RWPE1 (cell line): Measurements from ENCODE around the gene ZNF669.

ENCODE experiments used
- CTCF ChIA-PET: fragments of 350-600 bp; sonication (Branson Sonifier 250); formaldehyde crosslinking; extraction: SDS; loops from one replicate; lab custom pipeline; 2021; lab: Yijun Ruan, JAX
- POLR2A ChIA-PET: fragments of 400-600 bp; formaldehyde crosslinking; extraction: SDS; loops from one replicate; lab custom pipeline; 2020; ENCODE audit warnings: antibody characterized with exemption; ENCODE audit not compliant: low non-redundant PET; lab: Yijun Ruan, JAX
- DNase-seq: peaks from one replicate; pipeline ENCODE4 v3.0.0; 2012; ENCODE audit warnings: low spot score
- H3K27ac ChIP-seq: fragments of 450-650 bp; 2 replicates; pipeline ENCODE4 v1.5.1; 2017
- CTCF ChIP-seq: fragments of 450-650 bp; conservative IDR thresholded peaks from 2 replicates; pipeline ENCODE4 v1.5.1; 2017; ENCODE audit warnings: low read depth, mild to moderate bottlenecking

ZNF669 gene

GRCh38 chr1:247070645-247071044, 33.5 kb downstream of the ZNF669 start:
- DNase-seq = no peak
- ChIA-PET POLR2A (no interaction called here), CTCF (no interaction called here)
- no peak overlapping the region for H3K27ac ChIP-seq
- TF ChIP-seq CTCF = no peak

GRCh38 chr1:247064304-247064703, 39.9 kb downstream of the ZNF669 start:
- ChIA-PET POLR2A (no interaction called here), CTCF (interaction anchor here (0.9 kb wide), 1 partner anchor 12 kb away, joined by 5 read pairs; no protein-coding TSS in a partner anchor)
- H3K27ac ChIP-seq = no peak overlapping the region
- DNase-seq = no peak
- TF ChIP-seq CTCF = no peak

- TF ChIP-seq CTCF = no peak
- POLR2A ChIA-PET = no interaction called here
- DNase-seq = no peak
- no peak overlapping the region for H3K27ac ChIP-seq
- CTCF ChIA-PET = no interaction called here
Measured at GRCh38 chr1:247060771-247061170, 43.4 kb downstream of the ZNF669 start.

- H3K27ac ChIP-seq = no peak overlapping the region
- no peak for DNase-seq
- no peak for TF ChIP-seq CTCF
- POLR2A ChIA-PET = no interaction called here
- CTCF ChIA-PET = interaction anchor here (0.7 to 0.8 kb wide), 2 partner anchors 33 to 67 kb away, joined by 3 to 4 read pairs; no protein-coding TSS in a partner anchor
Measured at GRCh38 chr1:247056071-247056470, 48.1 kb downstream of the ZNF669 start.

- H3K27ac ChIP-seq = no peak overlapping the region
- ChIA-PET CTCF (no interaction called here), POLR2A (no interaction called here)
- no peak for TF ChIP-seq CTCF
- no peak for DNase-seq
Measured at GRCh38 chr1:247054992-247055415, 49.2 kb downstream of the ZNF669 start.
